Uterus (tissue), 2 donors: ENCODE data around the gene XRN1.

Experiments
- CTCF ChIP-seq, 4 experiments: fragments of 200-600 bp in 2 of 4; fragments of 450-650 bp in 2 of 4; sonication (generic) in 2 of 4; IDR thresholded peaks; one replicate each; pipeline ENCODE4 v1.5.1; 2016 to 2019; ENCODE audit warnings: antibody characterized with exemption in 4 of 4, mild to moderate bottlenecking in 2 of 4, moderate library complexity in 1 of 4
- POLR2A ChIP-seq, 2 donors: fragments of 450-650 bp; IDR thresholded peaks; one replicate each; pipeline ENCODE4 v1.6.1; 2016; ENCODE audit warnings: antibody characterized with exemption in 2 of 2, mild to moderate bottlenecking in 1 of 2, moderate library complexity in 1 of 2

GRCh38 chr3:142348460-142348859, 99.4 kb downstream of the XRN1 start:
- TF ChIP-seq POLR2A (IDR thresholded peaks at IDR 0.05), result no peak
- TF ChIP-seq CTCF (IDR thresholded peaks at IDR 0.05), result no peak
